IPS DF 6.9 (cell line): Measurements from ENCODE around the gene RSRC1.
"Not testable (repeated sequence)": the region's sequence is repeated elsewhere in the genome, so short reads cannot be mapped to it uniquely, and the experiment has no call there.

Experiments
- DNase-seq: peaks from one replicate; pipeline ENCODE4 v3.0.0-alpha.2; 2013; ENCODE audit warnings: low read depth, low spot score
- H3K27ac ChIP-seq: one replicate; pipeline ENCODE4 v1.5.1; 2013; ENCODE audit warnings: low read length, control low read depth
- H3K27me3 ChIP-seq: 2 replicates; pipeline ENCODE4 v1.6.1; 2013; ENCODE audit warnings: mild to moderate bottlenecking, low read length; ENCODE audit not compliant: control insufficient read depth, insufficient read depth
- H3K36me3 ChIP-seq: 2 replicates; pipeline ENCODE4 v1.6.1; 2013; ENCODE audit warnings: low read length; ENCODE audit not compliant: control insufficient read depth, insufficient read depth
- H3K4me1 ChIP-seq: 2 replicates; pipeline ENCODE4 v1.6.1; 2013; ENCODE audit warnings: low read length; ENCODE audit not compliant: control insufficient read depth, insufficient read depth
- H3K4me3 ChIP-seq: 2 replicates; pipeline ENCODE4 v1.5.1; 2013; ENCODE audit warnings: mild to moderate bottlenecking, low read length
- H3K9me3 ChIP-seq: 2 replicates; pipeline ENCODE4 v1.6.1; 2013; ENCODE audit warnings: low read length, inconsistent platforms; ENCODE audit not compliant: control insufficient read depth, insufficient read depth
- WGBS: extraction: QIAGEN DNeasy Blood & Tissue Kit; methylation state at CpG from one replicate; pipeline ENCODE4 v1.1.7; 2013; ENCODE audit warnings: mixed read lengths, missing lambda C conversion rate; ENCODE audit not compliant: insufficient read length, insufficient coverage; 5-methylcytosine and 5-hydroxymethylcytosine counted together

RSRC1 gene

DNA sequence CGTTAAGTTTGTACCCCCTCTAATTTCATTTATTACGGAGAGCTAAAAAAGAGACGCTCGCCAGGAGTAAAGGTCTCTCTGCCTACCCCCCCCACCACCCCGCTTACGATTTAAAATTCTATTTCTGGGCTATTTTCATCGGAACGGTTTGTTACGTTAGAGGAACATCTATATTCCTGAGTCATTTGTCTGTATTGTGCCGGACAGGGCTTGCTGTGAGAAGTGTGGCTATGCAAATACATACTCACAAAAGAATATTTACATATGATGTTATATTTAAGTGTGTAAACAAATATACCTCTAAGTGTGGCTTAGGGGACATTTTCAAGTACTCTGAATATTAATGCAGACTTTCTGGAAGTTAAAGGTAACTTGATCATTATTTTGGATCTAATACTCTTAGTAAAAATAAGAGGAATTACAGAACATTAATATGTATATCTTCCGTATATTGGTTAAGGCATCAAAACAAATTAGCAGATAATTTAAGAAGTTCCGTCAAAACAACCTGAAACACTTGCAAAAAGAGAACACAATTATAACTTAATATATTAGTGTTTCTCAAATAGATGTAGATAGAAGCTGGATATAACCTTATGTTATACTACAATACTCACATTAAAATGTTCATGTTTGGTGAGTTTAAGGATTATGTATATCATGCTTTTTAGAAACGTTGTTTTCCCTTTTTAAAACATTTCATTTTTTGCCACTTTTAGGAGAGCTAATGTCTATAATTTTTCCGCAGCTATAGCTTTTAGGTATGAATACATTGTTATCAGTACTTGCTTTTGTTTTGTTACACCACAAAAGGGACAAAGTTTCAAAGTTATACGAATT, 2.1 kb upstream of the RSRC1 start:
- no peak for DNase-seq
- H3K4me1 ChIP-seq, result 0 out of 2 replicates have a peak, but pooled peaks cover 2% of the 10 kb centered on the region
- no peak overlapping the region for H3K4me3 ChIP-seq
- WGBS, result no CpG with 5 or more reads among the region's 15 CpGs
- no peak overlapping the region for H3K27ac ChIP-seq
- no peaks in the 10 kb centered on the region for H3K36me3 ChIP-seq
- no peaks in the 10 kb centered on the region for H3K9me3 ChIP-seq
- peaks cover 42% of the 10 kb centered on the region for H3K27me3 ChIP-seq

DNA sequence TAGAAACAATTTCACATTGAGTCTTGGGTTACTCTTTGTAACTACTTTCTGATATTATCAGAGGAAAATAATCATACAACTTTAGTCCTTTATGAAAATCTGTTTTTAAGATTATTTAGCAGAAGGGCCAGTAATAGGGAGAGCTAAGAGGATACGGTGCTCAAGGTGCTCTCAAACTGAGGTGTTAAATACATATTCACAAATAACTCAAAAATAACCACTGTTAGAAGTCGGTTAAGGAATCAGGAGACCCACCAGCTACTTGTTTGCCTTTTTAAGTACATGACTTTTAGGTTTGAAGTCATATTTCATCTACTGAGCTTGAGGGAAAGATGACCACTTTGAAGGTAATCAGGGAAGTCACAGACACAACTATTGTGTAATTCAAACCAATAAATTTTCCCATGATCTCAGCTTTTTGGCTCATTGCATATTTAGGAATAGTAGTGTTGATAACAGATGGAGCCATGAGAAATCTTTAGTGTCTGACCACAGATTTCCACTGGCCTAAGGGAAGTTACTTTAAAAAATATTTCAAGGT, 1.4 kb upstream of the RSRC1 start:
- no peak for DNase-seq
- no peaks in the 10 kb centered on the region for H3K36me3 ChIP-seq
- no CpG with 5 or more reads among the region's 2 CpGs for WGBS
- H3K27ac ChIP-seq, result no peak overlapping the region
- H3K4me1 ChIP-seq, result 0 out of 2 replicates have a peak, but pooled peaks cover 2% of the 10 kb centered on the region
- H3K27me3 ChIP-seq, result peaks cover 35% of the 10 kb centered on the region
- H3K9me3 ChIP-seq, result no peaks in the 10 kb centered on the region
- H3K4me3 ChIP-seq, result no peak overlapping the region

- no CpG with 5 or more reads among the region's 9 CpGs for WGBS
- Histone ChIP-seq H3K9me3 (no peaks in the 10 kb centered on the region), H3K27me3 (peaks cover 27% of the 10 kb centered on the region), H3K4me3 (peak overlapping the region; percentile 80; the same call in 1 of the 2 replicates), H3K4me1 (no peaks in the 10 kb centered on the region), H3K36me3 (no peaks in the 10 kb centered on the region), H3K27ac (no peak overlapping the region)
- DNase-seq, result no peak
These were observed 540 bp upstream of the RSRC1 start for GRCh38 chr3:158109295-158109803.

- Histone ChIP-seq H3K27ac (no peak overlapping the region), H3K4me3 (peak overlapping the region; percentile 80; the same call in 1 of the 2 replicates), H3K36me3 (no peaks in the 10 kb centered on the region), H3K9me3 (no peaks in the 10 kb centered on the region), H3K27me3 (peaks cover 18% of the 10 kb centered on the region; the same call in 1 of the 2 replicates), H3K4me1 (no peaks in the 10 kb centered on the region)
- no peak for DNase-seq
- WGBS, result no CpG with 5 or more reads among the region's 4 CpGs
These were observed 749 bp downstream of the RSRC1 start for GRCh38 chr3:158110658-158111018.

DNA sequence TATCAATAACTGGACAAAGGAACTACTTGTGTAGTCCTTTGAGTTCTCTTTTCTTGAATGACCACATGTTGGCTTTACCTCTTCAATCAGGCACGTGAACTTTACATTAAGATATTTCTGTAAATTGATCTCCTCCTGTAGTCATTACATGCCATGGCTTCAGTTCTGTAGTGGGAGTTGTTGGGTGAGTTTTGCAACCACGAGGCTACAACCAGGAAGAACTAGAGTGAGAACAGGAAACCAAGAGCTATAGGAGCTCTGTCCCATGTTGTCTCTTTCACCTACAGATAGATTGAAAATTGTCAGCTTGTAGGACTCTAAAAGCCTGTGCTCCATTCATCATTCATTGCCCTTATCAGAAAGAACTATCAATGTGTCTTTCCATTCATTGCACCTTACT, 2.0 kb downstream of the RSRC1 start:
- Histone ChIP-seq H3K9me3 (no peaks in the 10 kb centered on the region), H3K27me3 (peaks cover 14% of the 10 kb centered on the region; the same call in 1 of the 2 replicates), H3K36me3 (no peaks in the 10 kb centered on the region), H3K4me3 (no peak overlapping the region), H3K4me1 (no peaks in the 10 kb centered on the region), H3K27ac (no peak overlapping the region)
- no peak for DNase-seq
- WGBS, result no CpG with 5 or more reads among the region's 2 CpGs

GRCh38 chr3:158113595-158113994, 3.7 kb downstream of the RSRC1 start:
- not testable (repeated sequence) for H3K9me3 ChIP-seq, DNase-seq, H3K4me3 ChIP-seq, H3K4me1 ChIP-seq, H3K27me3 ChIP-seq, H3K36me3 ChIP-seq, H3K27ac ChIP-seq
- no CpG with 5 or more reads among the region's 2 CpGs for WGBS

DNA sequence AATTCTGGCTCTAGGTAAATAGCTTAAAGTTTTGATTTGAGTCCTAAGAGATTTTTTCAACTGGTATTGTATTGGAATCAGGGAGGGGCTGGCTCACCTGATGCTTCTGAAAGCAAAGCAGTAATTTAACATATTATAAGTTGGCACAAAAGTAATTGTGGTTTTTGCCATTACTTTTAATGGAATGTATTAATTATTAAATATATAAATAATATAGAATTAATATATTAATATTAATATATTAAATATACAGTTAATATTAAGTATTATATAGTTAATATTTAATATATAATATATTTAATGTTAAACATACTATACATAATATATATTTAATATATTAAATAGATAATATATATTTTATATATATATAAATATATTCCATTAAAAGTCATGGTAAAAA, 10.4 kb downstream of the RSRC1 start:
- H3K27ac ChIP-seq, result no peak overlapping the region
- DNase-seq, result no peak

DNA sequence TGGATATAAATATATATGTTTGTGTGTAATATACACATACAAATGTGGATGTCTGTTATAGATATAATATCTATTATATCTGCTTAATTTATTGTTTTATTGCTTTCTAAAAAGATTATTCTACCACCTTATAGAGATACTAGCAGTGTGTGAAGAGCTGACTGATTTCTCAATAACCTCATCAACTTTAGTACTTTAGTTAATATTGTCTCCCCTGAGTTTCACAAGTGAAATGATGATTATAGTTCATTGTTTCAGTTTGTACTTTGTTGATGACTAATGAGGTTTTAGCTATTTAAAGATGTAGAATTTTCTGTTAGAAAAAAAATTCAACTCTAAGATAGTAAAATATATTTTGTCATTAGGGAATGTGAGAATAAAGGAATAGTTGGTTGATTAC, 11.4 kb downstream of the RSRC1 start:
- Histone ChIP-seq H3K27ac (no peak overlapping the region), H3K27me3 (no peaks in the 10 kb centered on the region), H3K4me1 (no peaks in the 10 kb centered on the region), H3K9me3 (no peaks in the 10 kb centered on the region), H3K36me3 (no peaks in the 10 kb centered on the region), H3K4me3 (no peak overlapping the region)
- no peak for DNase-seq

More for the DNA sequence above, 10.4 kb downstream of the RSRC1 start:
- Histone ChIP-seq H3K27me3 (no peaks in the 10 kb centered on the region), H3K4me1 (no peaks in the 10 kb centered on the region), H3K36me3 (no peaks in the 10 kb centered on the region), H3K4me3 (no peak overlapping the region), H3K9me3 (no peaks in the 10 kb centered on the region)

- not testable (repeated sequence) for H3K36me3 ChIP-seq, H3K27me3 ChIP-seq, H3K9me3 ChIP-seq, H3K4me1 ChIP-seq, H3K27ac ChIP-seq, H3K4me3 ChIP-seq, DNase-seq
- no CpG with 5 or more reads among the region's 5 CpGs for WGBS
These were observed 12.8 kb downstream of the RSRC1 start for GRCh38 chr3:158122721-158123120.

- no peak overlapping the region for H3K4me3 ChIP-seq
- no peaks in the 10 kb centered on the region for H3K9me3 ChIP-seq
- no peak overlapping the region for H3K27ac ChIP-seq
- no peak for DNase-seq
- no peaks in the 10 kb centered on the region; the same call in 1 of the 2 replicates for H3K4me1 ChIP-seq
- no peaks in the 10 kb centered on the region for H3K36me3 ChIP-seq
- WGBS, result 100% methylated on average over 1 of the region's 3 CpGs
- H3K27me3 ChIP-seq, result no peaks in the 10 kb centered on the region
These were observed 17.6 kb downstream of the RSRC1 start for GRCh38 chr3:158127250-158128219.
